Breast epithelium (tissue), 3 donors: ENCODE measurements around the gene NOL3.

Source experiments
- CTCF ChIP-seq, 3 donors: fragments of 450-650 bp; IDR thresholded peaks; one replicate each; pipeline ENCODE4 v1.5.1; 2016 to 2017; ENCODE audit warnings: antibody characterized with exemption in 3 of 3, mild to moderate bottlenecking in 3 of 3, moderate library complexity in 3 of 3
- POLR2AphosphoS5 ChIP-seq, 3 donors: sonication (generic); formaldehyde crosslinking; IDR thresholded peaks; one replicate each; pipeline ENCODE4 v1.6.1; 2017; ENCODE audit warnings: antibody characterized with exemption in 3 of 3

- TF ChIP-seq CTCF (IDR thresholded peaks at IDR 0.05): peak in 2 of 3 donors; percentile 15 to 29
- peak; percentile 19 to 59 (median 52) for TF ChIP-seq POLR2AphosphoS5 (IDR thresholded peaks at IDR 0.05)
These were observed 7.7 kb downstream of the NOL3 start for GRCh38 chr16:67177743-67178699.
